Spleen (tissue), 7 donors: ENCODE measurements around the gene LRP1B.

Experiments
- CTCF ChIP-seq, 11 experiments: fragments of 200-600 bp in 7 of 11; fragments of 450-650 bp in 4 of 11; sonication (generic) in 4 of 11; IDR thresholded peaks in 8 of 11; conservative IDR thresholded peaks in 3 of 11; 1 replicate in 7 of 11; 2 replicates in 4 of 11; pipeline versions ENCODE4 v1.4.0 to v1.8.0; 2016 to 2021; ENCODE audit warnings: antibody characterized with exemption in 11 of 11, inconsistent platforms in 4 of 11, mild to moderate bottlenecking in 1 of 11
- POLR2AphosphoS5 ChIP-seq, 3 donors: sonication (generic); formaldehyde crosslinking; IDR thresholded peaks; one replicate each; pipeline ENCODE4 v1.5.1; 2017; ENCODE audit warnings: antibody characterized with exemption in 3 of 3
- donor health status: DM: no; HTN: no; CAD: no; lungs with moderate emphysema.
- donor health status: DM: no; HTN: no; CAD: no.
- donor health status: DM: no; HTN: no; CAD: no.

GRCh38 chr2:142025394-142025793 is 105.4 kb downstream of the LRP1B start:
- TF ChIP-seq POLR2AphosphoS5 (IDR thresholded peaks at IDR 0.05) (no peak), CTCF (IDR thresholded peaks at IDR 0.05 in 8 of 11, conservative IDR thresholded peaks at IDR 0.05 in 3 of 11) (no peak)
